NCI-H1048 (cell line): Measurements from ENCODE around the gene CDH22.
A peak's percentile ranks its signal among the peaks of the same experiment; 100 is the strongest.

Experiments
- DNase-seq: peaks from one replicate; lab custom pipeline; 2025; lab: John Stamatoyannopoulos, UW

The CDH22 gene

DNA sequence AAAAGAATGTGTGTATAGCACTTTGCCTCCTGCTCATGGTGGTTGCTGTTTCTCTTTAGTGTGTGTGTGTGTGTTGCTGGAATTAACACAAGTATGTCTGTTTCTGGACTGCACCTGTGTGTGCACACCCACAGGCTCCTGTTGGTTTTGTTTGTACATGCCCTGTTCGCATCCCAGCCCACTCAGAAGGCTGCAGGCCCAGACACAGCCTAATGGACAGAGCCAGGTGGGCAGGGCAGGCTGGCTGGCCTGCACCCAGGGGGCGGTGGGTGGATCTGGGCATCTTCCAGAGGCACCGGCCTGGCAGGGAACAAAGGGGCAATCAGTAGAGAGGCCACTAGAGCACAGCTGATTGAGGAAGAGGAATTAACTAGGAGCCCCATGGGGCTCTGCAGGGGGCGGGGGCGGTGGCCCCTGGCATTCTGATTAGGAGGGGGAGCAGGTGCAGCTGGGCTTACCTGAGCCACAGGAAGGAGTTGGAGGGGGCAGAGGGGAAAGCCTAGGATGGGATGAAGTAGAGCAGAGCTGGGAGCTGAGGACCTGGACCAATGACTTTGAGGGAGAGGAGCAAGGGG lies 168.3 kb downstream of the CDH22 start:
- DNase-seq, result no peak

DNA sequence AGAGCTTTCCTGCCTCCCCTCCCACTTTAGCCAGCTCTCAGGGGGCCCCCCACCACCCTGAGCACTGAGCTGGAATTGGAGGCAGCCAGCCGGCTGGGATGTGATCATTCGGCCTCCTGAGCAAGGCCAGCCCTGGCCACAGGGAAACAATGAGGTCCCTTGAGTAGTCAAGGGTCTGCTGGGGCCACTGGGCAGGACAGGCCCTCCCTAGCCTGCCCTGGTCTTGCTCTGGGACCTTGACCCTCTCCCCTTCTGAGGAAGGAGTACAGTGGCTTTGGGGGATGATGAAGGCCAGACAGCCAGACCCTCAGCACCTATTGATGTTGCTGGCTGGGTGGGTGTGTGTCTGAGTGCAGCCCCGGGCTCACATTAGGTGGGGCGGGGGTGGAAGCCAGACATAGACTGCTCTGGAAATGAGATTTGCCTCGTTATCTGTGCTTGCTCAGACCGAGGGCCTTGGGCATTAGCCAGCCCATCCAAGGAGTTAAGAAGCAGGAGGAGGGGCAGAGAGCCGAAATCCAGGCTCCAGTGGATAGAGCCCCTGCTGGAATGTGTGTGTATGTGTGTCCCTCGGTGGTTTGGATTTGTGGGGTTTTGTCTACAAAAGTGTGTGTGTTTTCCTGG lies 168.9 kb downstream of the CDH22 start:
- no peak for DNase-seq

- no peak for DNase-seq
These were observed 170.5 kb downstream of the CDH22 start for GRCh38 chr20:46137816-46138215.

GRCh38 chr20:46135856-46136633 lies 172.3 kb downstream of the CDH22 start:
- DNase-seq, result no peak

- DNase-seq, result no peak
These were observed 173.6 kb downstream of the CDH22 start for GRCh38 chr20:46134716-46135115.

DNA sequence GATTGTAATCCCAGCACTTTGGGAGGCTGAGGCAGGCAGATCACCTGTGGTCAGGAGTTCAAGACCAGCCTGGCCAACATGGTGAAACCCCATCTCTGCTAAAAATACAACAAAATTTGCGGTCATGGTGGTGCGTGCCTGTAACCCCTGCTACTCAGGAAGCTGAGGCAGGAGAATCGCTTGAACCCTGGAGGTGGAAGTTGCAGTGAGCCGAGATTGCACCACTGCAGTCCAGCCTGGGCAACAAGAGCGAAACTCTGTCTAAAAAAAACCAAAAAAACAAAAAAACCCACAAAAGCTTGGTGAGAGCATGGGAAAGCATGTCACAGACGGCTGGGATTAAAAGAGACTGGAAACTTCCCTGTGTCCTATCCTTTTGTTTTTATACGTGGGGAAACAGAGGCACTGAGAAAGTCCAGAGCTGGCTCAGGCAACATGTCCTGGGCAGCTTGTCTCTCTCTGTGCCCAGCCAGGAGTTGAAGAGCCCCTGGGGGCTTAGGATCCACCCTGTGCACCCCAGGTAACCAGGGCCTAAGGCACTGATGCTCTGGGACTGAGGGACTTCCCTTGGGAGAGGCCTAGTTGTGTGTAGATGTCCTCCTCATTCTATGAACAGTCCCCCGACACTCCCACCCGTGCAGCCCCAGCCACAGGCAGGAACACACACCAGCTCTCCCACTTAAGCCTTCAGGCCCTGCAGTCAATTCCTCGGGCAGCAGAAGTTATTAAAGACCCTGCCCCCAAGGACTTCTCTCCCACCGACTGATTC lies 174.2 kb downstream of the CDH22 start:
- no peak for DNase-seq

GRCh38 chr20:46132705-46133120 lies 175.6 kb downstream of the CDH22 start:
- peak; percentile 22 for DNase-seq

DNA sequence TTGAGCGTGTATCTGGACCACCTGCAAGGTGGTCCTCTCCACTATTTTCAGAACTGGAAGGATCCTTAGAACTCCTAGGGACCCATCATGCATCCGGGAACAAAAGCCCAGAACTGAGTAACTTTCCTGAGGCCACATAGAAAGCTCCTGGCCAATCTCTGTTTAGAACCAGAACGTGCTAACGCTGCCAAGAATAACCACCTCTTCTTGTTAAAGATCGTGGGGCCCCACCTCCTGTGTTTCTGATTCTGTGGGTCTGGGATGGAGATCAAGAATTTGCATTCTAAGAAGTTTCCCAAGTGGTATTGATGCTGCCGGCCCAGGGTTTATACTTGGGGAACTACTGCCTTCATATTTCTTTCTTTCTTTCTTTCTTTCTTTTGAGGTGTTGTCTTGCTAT lies 176.9 kb downstream of the CDH22 start:
- DNase-seq, result no peak

- no peak for DNase-seq
These were observed 177.8 kb downstream of the CDH22 start for GRCh38 chr20:46130534-46130933.

GRCh38 chr20:46129955-46130481 lies 178.3 kb downstream of the CDH22 start:
- DNase-seq, result no peak

DNA sequence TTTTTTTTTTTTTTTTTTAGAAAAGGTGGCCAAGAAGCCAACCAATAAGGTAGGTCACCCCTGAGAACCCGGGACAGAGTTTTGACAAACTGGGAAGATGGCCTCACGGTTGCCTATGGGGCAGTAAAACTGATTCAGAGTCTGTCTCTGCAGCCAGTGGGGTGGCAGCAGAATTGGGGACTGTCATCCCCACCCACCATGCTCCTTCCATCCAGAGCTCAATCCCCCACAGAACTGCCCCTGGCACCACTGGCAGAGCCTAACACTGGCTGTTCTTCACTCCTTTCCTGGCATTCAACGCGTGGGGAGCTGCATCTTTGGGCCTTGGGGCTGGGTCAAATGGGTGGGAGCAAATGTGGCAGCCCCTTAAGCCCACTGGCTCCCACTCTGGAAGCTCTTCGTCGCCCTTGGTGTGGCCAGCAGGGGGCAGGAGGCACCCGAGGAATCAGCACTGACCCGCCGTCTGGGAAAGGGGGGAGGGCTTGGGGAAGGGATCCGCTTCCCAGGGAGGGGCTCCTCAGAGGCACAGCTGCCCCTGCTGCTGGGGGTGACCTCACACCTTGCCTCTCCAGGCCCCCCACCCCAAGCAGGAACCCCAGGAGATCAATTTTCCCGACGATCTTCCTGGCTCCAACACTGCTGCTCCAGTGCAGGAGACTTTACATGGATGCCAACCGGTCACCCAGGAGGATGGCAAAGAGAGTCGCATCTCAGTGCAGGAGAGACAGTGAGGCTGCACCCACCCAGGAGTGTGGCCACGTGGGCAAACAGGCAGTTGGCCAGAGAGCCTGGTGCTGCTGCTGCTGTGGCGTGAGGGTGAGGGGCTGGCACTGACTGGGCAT lies 179.8 kb downstream of the CDH22 start:
- DNase-seq, result no peak

GRCh38 chr20:46127396-46128010 lies 180.8 kb downstream of the CDH22 start:
- DNase-seq, result no peak

GRCh38 chr20:46126440-46127056 lies 181.8 kb downstream of the CDH22 start:
- no peak for DNase-seq
